GM19351 (cell line): ENCODE measurements around the gene PHACTR1.
"Not testable (repeated sequence)": the region's sequence is repeated elsewhere in the genome, so short reads cannot be mapped to it uniquely, and the experiment has no call there.

Source experiments
- ATAC-seq: cut with Tn5 transposase; IDR thresholded peaks from one replicate; pipeline ENCODE4 v1.9.1; 2021; ENCODE audit warnings: mild to moderate bottlenecking, moderate library complexity; ENCODE audit not compliant: unreplicated experiment

Gene PHACTR1

DNA sequence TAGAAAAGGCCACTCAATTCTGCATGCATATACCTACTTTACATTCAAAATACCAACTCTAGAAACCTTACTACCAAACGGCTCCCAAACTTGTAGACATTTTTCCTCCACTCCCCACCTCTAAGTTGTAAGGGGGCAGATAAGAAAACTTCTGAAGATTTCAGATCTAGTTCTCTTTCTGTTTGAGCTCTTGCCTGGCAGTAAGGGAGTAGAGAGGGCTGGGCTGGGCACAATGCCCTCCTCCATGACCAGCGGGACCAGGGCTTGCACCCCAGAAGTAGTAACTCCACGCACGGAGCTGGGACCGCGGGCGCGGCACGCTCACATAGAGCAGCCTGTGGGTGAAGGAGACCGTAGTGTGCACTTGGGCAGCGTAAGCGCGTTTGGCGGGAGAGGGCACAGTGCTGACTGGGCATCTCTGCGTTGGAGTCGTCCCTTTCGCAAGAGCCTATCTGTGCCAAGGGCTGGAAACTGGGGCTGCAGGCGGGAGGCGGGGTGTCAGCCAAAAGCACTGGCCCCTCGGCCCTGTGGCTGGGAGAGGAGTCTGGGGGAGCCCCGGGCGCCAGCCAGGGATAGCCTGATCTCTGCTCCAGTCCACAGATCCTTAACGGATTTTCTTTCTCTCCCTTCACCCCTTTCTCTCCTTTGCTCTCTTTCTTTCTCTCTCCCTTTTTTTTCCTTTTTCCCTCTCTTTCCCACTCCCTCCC lies 32.4 kb downstream of the PHACTR1 start:
- ATAC-seq: no peak

DNA sequence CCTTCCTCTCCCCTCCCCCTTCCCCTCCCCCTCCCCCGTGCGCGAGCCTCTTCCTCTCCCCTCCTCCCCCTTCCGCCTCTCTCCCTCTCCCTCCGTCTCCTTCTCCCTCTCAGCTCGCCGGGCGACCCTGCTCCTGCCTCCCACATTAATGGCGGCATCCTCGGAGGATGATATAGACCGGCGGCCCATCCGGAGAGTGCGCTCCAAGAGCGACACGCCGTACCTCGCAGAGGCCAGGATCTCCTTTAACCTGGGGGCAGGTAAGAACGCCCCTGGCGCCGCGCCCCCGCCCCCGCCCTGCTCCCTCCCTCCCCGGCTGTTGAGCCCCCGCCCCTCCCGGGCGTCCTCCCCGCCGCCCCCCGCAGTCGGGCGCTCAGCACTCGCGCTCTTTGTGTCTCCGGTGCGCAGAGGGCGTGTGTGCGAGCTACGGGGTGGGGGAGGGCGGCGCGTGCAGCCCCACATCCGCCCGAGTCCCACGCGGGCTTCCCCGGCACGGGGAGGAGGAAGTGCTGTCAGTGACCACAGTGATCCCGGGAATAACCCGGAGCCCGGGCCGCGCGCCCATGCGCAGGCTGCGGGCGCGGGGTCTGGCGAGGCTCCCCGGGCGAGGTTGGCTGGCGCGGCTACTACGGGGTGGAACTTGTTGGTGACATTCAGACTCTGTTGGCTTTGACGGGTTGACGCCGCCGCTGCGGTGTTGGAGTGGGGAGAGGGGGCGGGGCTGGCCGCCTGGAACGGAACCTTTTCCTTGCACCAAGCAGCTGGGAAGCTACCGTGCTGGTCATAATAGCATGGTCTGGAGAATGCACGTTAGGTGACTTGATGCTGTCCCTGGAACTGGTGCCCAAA lies 33.2 kb downstream of the PHACTR1 start:
- no peak for ATAC-seq

GRCh38 chr6:12750416-12750815 lies 33.8 kb downstream of the PHACTR1 start:
- ATAC-seq: no peak

DNA sequence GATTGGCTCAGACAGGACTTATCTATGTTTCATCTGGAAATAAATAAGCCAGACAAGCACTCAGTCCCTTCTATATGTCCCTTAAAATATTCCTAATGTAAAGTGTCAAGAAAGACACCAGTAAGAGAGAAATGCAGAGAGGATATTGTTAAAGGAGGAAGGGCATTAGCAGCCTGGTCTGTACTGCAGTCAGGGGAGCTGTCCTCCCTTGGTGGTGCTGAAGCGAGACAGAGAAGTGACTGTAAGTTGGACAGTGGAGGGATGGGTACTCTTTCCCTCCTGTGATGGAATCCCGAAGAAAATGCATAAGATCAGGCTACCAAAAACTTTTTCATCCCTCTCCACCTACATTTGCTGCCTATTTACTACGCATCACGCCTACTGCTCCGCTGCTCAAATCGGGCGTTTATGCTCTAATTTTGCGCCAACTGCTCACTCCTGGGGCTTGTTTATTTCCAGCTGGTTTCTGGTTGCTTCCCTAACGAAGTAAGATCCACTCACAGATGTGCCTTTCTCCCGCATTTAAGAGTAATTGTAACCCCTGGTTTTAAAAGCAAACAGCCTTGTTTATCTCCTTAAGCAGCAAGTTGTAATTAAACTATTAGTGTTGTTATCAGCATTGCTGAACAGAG lies 35.2 kb downstream of the PHACTR1 start:
- ATAC-seq: no peak

- ATAC-seq: no peak
Measured at GRCh38 chr6:12753036-12753435, 36.5 kb downstream of the PHACTR1 start.

- ATAC-seq: no peak
Measured at GRCh38 chr6:12760226-12760625, 43.7 kb downstream of the PHACTR1 start.

GRCh38 chr6:12760911-12761310 lies 44.3 kb downstream of the PHACTR1 start:
- no peak for ATAC-seq

GRCh38 chr6:12761376-12762115 lies 45.0 kb downstream of the PHACTR1 start:
- ATAC-seq: no peak

DNA sequence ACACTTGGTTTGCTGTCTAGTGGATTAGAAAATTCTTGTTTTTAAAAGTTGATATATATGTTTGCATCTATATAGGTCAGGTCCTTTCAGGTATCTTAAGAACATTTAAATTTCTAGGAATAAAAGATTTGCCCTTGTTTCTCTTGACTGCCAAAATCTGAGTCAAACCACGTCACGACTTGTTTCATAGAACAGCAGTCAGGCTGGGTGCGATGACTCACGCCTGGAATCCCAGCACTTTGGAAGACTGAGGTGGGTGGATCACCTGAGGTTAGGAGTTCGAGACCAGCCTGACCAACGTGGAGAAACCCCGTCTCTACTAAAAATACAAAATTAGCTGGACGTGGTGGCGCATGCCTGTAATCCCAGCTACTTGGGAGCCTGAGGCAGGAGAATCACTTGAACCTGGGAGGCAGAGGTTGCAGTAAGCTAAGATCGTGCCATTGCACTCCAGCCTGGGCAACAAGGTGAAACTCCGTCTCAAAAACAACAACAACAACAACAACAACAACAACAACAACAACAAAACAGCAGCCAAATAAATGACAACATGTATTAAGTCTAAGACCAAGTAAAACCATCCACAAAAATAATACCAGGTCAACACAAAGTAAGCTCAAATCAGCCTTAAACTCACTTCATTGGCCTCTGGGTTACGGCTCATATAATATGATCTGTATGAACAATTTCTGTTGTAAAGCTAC lies 46.3 kb downstream of the PHACTR1 start:
- not testable (repeated sequence) for ATAC-seq

DNA sequence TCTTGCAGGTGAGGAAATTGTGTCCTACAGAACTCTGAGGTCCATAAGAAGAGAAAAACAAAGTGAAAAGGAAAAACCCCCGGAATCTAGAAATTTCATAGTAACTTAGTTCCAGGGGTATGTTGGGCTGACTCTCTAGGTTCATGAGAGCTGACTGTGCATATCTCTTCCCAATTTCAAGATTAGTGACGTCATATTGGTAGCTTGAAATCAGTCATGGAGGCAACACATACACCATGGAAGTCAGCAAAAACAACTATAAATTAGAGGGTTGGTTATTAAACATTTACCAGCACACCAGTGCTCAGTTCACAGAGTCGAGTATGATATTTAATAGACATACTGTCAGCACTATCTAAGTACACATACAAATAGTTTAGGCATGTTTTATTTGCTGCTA lies 49.8 kb downstream of the PHACTR1 start:
- ATAC-seq: no peak

GRCh38 chr6:12767016-12767415 lies 50.4 kb downstream of the PHACTR1 start:
- no peak for ATAC-seq

GRCh38 chr6:12769556-12770256 lies 53.1 kb downstream of the PHACTR1 start:
- no peak for ATAC-seq

DNA sequence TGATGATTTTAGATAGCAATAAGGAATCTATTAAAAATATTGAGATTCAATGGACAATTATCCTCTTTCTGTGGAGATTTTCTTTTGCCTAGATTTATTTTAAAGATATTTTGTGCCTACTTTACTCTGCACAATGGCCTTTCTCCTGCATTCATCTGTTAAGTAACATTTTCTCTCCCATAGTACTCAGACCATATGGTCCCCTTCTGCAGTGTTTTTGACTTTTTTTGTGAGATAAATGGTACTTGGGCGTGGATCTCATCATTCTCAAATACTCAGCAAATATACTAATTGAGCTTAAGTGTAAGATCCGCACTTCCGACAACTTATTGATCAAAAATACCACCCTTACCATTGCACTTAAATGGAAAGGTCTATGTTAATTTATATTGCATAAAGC lies 55.8 kb downstream of the PHACTR1 start:
- no peak for ATAC-seq

GRCh38 chr6:12776291-12776690 lies 59.7 kb downstream of the PHACTR1 start:
- ATAC-seq: no peak

DNA sequence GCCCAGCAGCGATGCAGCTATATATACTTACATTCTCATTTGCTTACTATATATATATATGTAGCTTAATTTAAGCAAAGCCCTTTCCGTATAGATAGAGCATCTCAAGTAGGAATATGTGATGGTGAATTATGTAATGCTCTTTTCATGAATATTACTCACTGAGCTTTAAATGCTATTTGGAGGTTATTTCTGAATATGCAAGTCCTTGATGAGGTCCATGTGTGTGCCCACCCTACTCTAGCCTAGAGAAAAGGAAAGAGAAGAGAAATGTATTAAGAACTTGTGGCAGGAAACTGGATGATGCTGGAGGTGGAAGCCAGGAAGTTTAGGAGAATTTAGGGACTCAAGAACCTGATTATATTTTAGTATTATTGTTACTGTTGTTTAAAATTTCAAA lies 63.2 kb downstream of the PHACTR1 start:
- ATAC-seq: no peak

DNA sequence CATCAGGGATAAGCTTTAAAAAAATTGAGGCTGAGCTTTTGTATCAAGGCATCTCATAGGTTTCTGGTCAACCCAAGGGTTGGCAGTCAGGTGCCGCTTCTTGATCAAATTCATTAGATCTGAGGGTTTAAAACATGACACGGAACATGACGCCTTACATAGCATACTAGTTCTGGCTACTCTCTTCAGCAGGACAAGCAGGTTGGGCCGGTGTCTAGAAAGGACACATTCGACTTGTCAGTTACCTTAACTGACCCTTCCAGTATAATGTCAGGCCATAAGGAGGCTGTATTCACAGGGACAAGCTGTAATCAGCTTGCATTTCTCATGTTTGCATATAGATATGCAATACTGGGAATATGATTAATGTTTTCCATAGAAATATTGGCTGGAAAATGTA lies 65.6 kb downstream of the PHACTR1 start:
- no peak for ATAC-seq

- ATAC-seq: no peak
Measured at GRCh38 chr6:12785301-12785700, 68.7 kb downstream of the PHACTR1 start.

- no peak for ATAC-seq
Measured at GRCh38 chr6:12785921-12786320, 69.4 kb downstream of the PHACTR1 start.

- no peak for ATAC-seq
Measured at GRCh38 chr6:12791371-12791770, 74.8 kb downstream of the PHACTR1 start.

DNA sequence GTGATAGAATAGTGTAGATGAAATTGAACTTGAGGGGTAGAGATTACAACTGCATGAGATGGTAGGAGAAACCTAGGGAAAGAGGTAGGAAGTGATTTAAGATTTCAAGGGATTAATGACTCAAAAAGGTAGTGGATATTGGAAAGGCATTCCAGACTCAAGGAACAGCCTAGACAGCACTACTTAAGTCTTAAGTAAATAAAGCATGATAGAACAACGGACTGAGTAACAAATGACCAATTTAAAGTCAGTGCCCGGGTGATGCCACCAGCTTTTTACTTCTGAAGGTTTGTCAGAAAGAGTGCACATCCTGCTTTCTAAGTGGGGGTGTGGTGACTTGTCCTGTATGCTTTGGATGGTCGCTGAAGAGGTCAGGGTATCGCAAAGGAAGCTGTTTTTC lies 81.8 kb downstream of the PHACTR1 start:
- no peak for ATAC-seq
